Peyer's patch (tissue), 4 donors: ENCODE data around the gene ID1. TPM values are rescaled to one million over a fixed set of nuclear protein-coding genes. Genes with fewer than 3 reads are reported as not detected.
"Not testable (repeated sequence)": the region's sequence is repeated elsewhere in the genome, so short reads cannot be mapped to it uniquely, and the experiment has no call there.

Source experiments
- DNase-seq, 3 donors: peaks; one replicate each; pipeline ENCODE4 v3.0.0-alpha.2; 2017 to 2019
- H3K27ac ChIP-seq, 4 donors: fragments of 200-600 bp; sonication (generic); one replicate each; pipeline ENCODE4 v1.5.1; 2016 to 2019
- H3K27me3 ChIP-seq, 2 donors: fragments of 200-600 bp; sonication (generic); one replicate each; pipeline ENCODE4 v1.5.1; 2019
- H3K36me3 ChIP-seq, 3 donors: fragments of 200-600 bp; sonication (generic); one replicate each; pipeline ENCODE4 v1.5.1; 2016 to 2019
- H3K4me1 ChIP-seq, 4 donors: fragments of 200-600 bp; sonication (generic); one replicate each; pipeline ENCODE4 v1.5.1; 2016 to 2019
- H3K4me3 ChIP-seq, 4 donors: fragments of 200-600 bp; sonication (generic); 1 replicate in 3 of 4; 2 replicates in 1 of 4; pipeline ENCODE4 v1.5.1; 2016 to 2019; ENCODE audit warnings: mild to moderate bottlenecking in 1 of 4
- H3K9me3 ChIP-seq, 4 donors: fragments of 200-600 bp; sonication (generic); one replicate each; pipeline ENCODE4 v1.5.1; 2016 to 2019; ENCODE audit warnings: mild to moderate bottlenecking in 1 of 4
- CTCF ChIP-seq, 6 experiments: fragments of 450-650 bp in 4 of 6; fragments of 200-600 bp in 2 of 6; sonication (generic) in 1 of 6; IDR thresholded peaks; one replicate each; pipeline ENCODE4 v1.5.1; 2017 to 2019; ENCODE audit warnings: antibody characterized with exemption in 6 of 6, mild to moderate bottlenecking in 3 of 6, moderate library complexity in 1 of 6
- POLR2A ChIP-seq, 2 donors: fragments of 450-650 bp; IDR thresholded peaks; one replicate each; pipeline ENCODE4 v1.5.1; 2017; ENCODE audit warnings: antibody characterized with exemption in 2 of 2, mild to moderate bottlenecking in 2 of 2, moderate library complexity in 2 of 2
- total RNA-seq, 4 donors: library from RNA; depleted of rRNA; stranded (reverse); fragments of >200 nt; gene quantifications; one replicate each; pipeline ENCODE4 v1.1.0, GENCODE V29; 2016

Gene ID1
- total RNA-seq, 4 donors from 2014 or later, result 408 to 760 (median 570) TPM

- Histone ChIP-seq H3K9me3 (no peaks in the 10 kb centered on the region), H3K4me1 (peaks cover 0 to 15% (median 9%) of the 10 kb centered on the region in 4 donors), H3K4me3 (no peak overlapping the region), H3K27me3 (no peaks in the 10 kb centered on the region), H3K27ac (no peak overlapping the region), H3K36me3 (no peaks in the 10 kb centered on the region)
- TF ChIP-seq POLR2A (IDR thresholded peaks at IDR 0.05), result no peak
- TF ChIP-seq CTCF (IDR thresholded peaks at IDR 0.05), result no peak
- no peak for DNase-seq
Observed at GRCh38 chr20:31576751-31577150, 28.3 kb upstream of the ID1 start.

- no peaks in the 10 kb centered on the region for H3K9me3 ChIP-seq
- no peaks in the 10 kb centered on the region for H3K36me3 ChIP-seq
- H3K4me3 ChIP-seq, result no peak overlapping the region
- no peak for TF ChIP-seq POLR2A (IDR thresholded peaks at IDR 0.05)
- no peak for TF ChIP-seq CTCF (IDR thresholded peaks at IDR 0.05)
- DNase-seq, result no peak
- H3K27me3 ChIP-seq, result no peaks in the 10 kb centered on the region
- H3K27ac ChIP-seq, result no peak overlapping the region
- peaks cover 0 to 11% (median 7%) of the 10 kb centered on the region in 4 donors for H3K4me1 ChIP-seq
Observed at GRCh38 chr20:31577194-31577593, 27.9 kb upstream of the ID1 start.

GRCh38 chr20:31578448-31579138, 26.5 kb upstream of the ID1 start:
- no peak for TF ChIP-seq POLR2A (IDR thresholded peaks at IDR 0.05)
- TF ChIP-seq CTCF (IDR thresholded peaks at IDR 0.05), result no peak

GRCh38 chr20:31579245-31579644, 25.8 kb upstream of the ID1 start:
- TF ChIP-seq CTCF (IDR thresholded peaks at IDR 0.05), result no peak
- Histone ChIP-seq H3K4me3 (no peak overlapping the region), H3K4me1 (no peaks in the 10 kb centered on the region), H3K27me3 (no peaks in the 10 kb centered on the region), H3K27ac (no peak overlapping the region), H3K9me3 (no peaks in the 10 kb centered on the region), H3K36me3 (no peaks in the 10 kb centered on the region)
- DNase-seq, result no peak

More at GRCh38 chr20:31578448-31579138, 26.5 kb upstream of the ID1 start:
- no peaks in the 10 kb centered on the region for H3K27me3 ChIP-seq
- H3K9me3 ChIP-seq, result no peaks in the 10 kb centered on the region
- H3K27ac ChIP-seq, result no peak overlapping the region
- DNase-seq, result no peak
- H3K36me3 ChIP-seq, result no peaks in the 10 kb centered on the region
- no peak overlapping the region for H3K4me3 ChIP-seq
- H3K4me1 ChIP-seq, result peaks cover 0 to 5% (median 2%) of the 10 kb centered on the region in 4 donors

- H3K4me3 ChIP-seq, DNase-seq, H3K27ac ChIP-seq, H3K9me3 ChIP-seq, H3K36me3 ChIP-seq, H3K27me3 ChIP-seq, H3K4me1 ChIP-seq: not testable (repeated sequence)
Observed at GRCh38 chr20:31579941-31580651, 25.0 kb upstream of the ID1 start.

- no peaks in the 10 kb centered on the region for H3K27me3 ChIP-seq
- TF ChIP-seq POLR2A (IDR thresholded peaks at IDR 0.05) (no peak), CTCF (IDR thresholded peaks at IDR 0.05) (no peak)
- no peaks in the 10 kb centered on the region for H3K9me3 ChIP-seq
- no peak for DNase-seq
- H3K4me1 ChIP-seq, result no peaks in the 10 kb centered on the region
- H3K27ac ChIP-seq, result no peak overlapping the region
- H3K4me3 ChIP-seq, result no peak overlapping the region
- no peaks in the 10 kb centered on the region for H3K36me3 ChIP-seq
Observed at GRCh38 chr20:31580706-31581105, 24.4 kb upstream of the ID1 start.
